Vagina (tissue), 2 donors: ENCODE data around the gene KRTAP5-3. TPM values are rescaled to one million over a fixed set of nuclear protein-coding genes. Genes with fewer than 3 reads are reported as not detected.
A peak's percentile ranks its signal among the peaks of the same experiment; 100 is the strongest.

Experiments used
- DNase-seq, 2 donors: peaks; one replicate each; pipeline ENCODE4 v3.0.0-alpha.2; 2017; ENCODE audit errors: extremely low spot score in 2 of 2
- H3K27ac ChIP-seq: fragments of 200-600 bp; sonication (generic); one replicate; pipeline ENCODE4 v1.5.1; 2019
- H3K27me3 ChIP-seq: fragments of 200-600 bp; sonication (generic); one replicate; pipeline ENCODE4 v1.5.1; 2019
- H3K36me3 ChIP-seq, 2 donors: fragments of 200-600 bp; sonication (generic); one replicate each; pipeline ENCODE4 v1.5.1; 2017 to 2019
- H3K4me1 ChIP-seq: fragments of 200-600 bp; sonication (generic); one replicate; pipeline ENCODE4 v1.5.1; 2019
- H3K4me3 ChIP-seq, 2 donors: fragments of 200-600 bp; sonication (generic); 1 replicate in 1 of 2; 2 replicates in 1 of 2; pipeline ENCODE4 v1.5.1; 2016 to 2019
- H3K9me3 ChIP-seq: fragments of 200-600 bp; sonication (generic); one replicate; pipeline ENCODE4 v1.5.1; 2019
- POLR2A ChIP-seq, 2 donors: fragments of 450-650 bp; IDR thresholded peaks; one replicate each; pipeline ENCODE4 v1.6.1; 2017; ENCODE audit warnings: antibody characterized with exemption in 2 of 2, mild to moderate bottlenecking in 2 of 2, moderate library complexity in 2 of 2
- POLR2AphosphoS5 ChIP-seq, 2 donors: sonication (generic); formaldehyde crosslinking; IDR thresholded peaks; one replicate each; pipeline ENCODE4 v1.9.0; 2017; ENCODE audit warnings: antibody characterized with exemption in 2 of 2, mild to moderate bottlenecking in 2 of 2, low read depth in 1 of 2; ENCODE audit not compliant: insufficient read depth in 1 of 2
- intact Hi-C: fragments of 100-400 bp; cut with DNase I; formaldehyde crosslinking; loops from one replicate; pipeline ENCODE4 v1.15.1; 2023
- total RNA-seq: library from RNA; depleted of rRNA; stranded (reverse); fragments of >200 nt; gene quantifications from one replicate; pipeline ENCODE4 v1.2.3, GENCODE V29; 2016
- TF ChIP-seq, protein P1 (sequence below), 3 experiments: fragments of 450-650 bp in 2 of 3; fragments of 200-600 bp in 1 of 3; sonication (generic) in 1 of 3; IDR thresholded peaks; one replicate each; pipeline ENCODE4 v1.5.1; 2017 to 2019; ENCODE audit warnings: antibody characterized with exemption in 3 of 3, mild to moderate bottlenecking in 2 of 3, moderate library complexity in 2 of 3

Gene KRTAP5-3
- total RNA-seq, 1 donor from 2014 or later, result not detected

DNA sequence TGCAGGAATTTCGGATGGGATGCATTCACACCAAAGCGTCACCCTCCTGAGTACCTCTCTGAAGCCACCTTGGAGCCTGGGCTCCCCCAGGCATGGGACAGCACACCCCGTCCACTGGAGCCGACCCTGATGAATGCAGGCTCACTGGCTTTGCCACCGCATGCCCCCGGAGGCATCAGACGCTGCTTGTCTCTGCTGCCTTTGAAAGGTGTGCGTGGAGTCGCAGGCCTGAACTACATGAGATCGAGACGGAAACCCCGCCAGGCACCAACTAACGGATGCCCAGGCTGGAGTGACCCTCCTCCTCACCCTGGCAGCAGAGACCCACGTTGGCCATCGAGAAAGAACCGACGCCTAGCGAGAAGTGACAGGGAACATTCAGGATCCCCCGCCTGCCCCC is 43.8 kb upstream of the KRTAP5-3 start:
- no peak overlapping the region for H3K4me3 ChIP-seq
- H3K27me3 ChIP-seq, result no peaks in the 10 kb centered on the region
- intact Hi-C loops, result loop anchor here (10.0 kb wide), 1 partner anchor 503 kb away; no protein-coding TSS in a partner anchor
- H3K36me3 ChIP-seq, result no peaks in the 10 kb centered on the region
- peaks cover 9% of the 10 kb centered on the region for H3K4me1 ChIP-seq
- no peak for DNase-seq
- no peaks in the 10 kb centered on the region for H3K9me3 ChIP-seq
- H3K27ac ChIP-seq, result no peak overlapping the region
- TF ChIP-seq POLR2AphosphoS5 (IDR thresholded peaks at IDR 0.05; ENCODE audit: insufficient read depth in 1 of 2, low read depth in 1 of 2) (no peak), POLR2A (IDR thresholded peaks at IDR 0.05) (no peak)
- TF ChIP-seq, protein P1, sequence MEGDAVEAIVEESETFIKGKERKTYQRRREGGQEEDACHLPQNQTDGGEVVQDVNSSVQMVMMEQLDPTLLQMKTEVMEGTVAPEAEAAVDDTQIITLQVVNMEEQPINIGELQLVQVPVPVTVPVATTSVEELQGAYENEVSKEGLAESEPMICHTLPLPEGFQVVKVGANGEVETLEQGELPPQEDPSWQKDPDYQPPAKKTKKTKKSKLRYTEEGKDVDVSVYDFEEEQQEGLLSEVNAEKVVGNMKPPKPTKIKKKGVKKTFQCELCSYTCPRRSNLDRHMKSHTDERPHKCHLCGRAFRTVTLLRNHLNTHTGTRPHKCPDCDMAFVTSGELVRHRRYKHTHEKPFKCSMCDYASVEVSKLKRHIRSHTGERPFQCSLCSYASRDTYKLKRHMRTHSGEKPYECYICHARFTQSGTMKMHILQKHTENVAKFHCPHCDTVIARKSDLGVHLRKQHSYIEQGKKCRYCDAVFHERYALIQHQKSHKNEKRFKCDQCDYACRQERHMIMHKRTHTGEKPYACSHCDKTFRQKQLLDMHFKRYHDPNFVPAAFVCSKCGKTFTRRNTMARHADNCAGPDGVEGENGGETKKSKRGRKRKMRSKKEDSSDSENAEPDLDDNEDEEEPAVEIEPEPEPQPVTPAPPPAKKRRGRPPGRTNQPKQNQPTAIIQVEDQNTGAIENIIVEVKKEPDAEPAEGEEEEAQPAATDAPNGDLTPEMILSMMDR (IDR thresholded peaks at IDR 0.05), result no peak

GRCh38 chr11:1651411-1651980 is 43.2 kb upstream of the KRTAP5-3 start:
- intact Hi-C loops, result loop anchor here (10.0 kb wide), 1 partner anchor 503 kb away; no protein-coding TSS in a partner anchor
- no peak for TF ChIP-seq POLR2AphosphoS5 (IDR thresholded peaks at IDR 0.05; ENCODE audit: insufficient read depth in 1 of 2, low read depth in 1 of 2)
- TF ChIP-seq POLR2A (IDR thresholded peaks at IDR 0.05), result no peak
- TF ChIP-seq, protein P1 (IDR thresholded peaks at IDR 0.05), result no peak
- Histone ChIP-seq H3K27ac (no peak overlapping the region), H3K36me3 (no peaks in the 10 kb centered on the region), H3K9me3 (no peaks in the 10 kb centered on the region), H3K4me1 (peaks cover 9% of the 10 kb centered on the region), H3K4me3 (no peak overlapping the region), H3K27me3 (no peaks in the 10 kb centered on the region)
- no peak for DNase-seq

- no peak for DNase-seq
- H3K36me3 ChIP-seq, result no peaks in the 10 kb centered on the region
- H3K27me3 ChIP-seq, result no peaks in the 10 kb centered on the region
- H3K4me3 ChIP-seq, result no peak overlapping the region
- no peaks in the 10 kb centered on the region for H3K9me3 ChIP-seq
- no peak overlapping the region for H3K27ac ChIP-seq
- TF ChIP-seq POLR2A (IDR thresholded peaks at IDR 0.05) (no peak), POLR2AphosphoS5 (IDR thresholded peaks at IDR 0.05; ENCODE audit: insufficient read depth in 1 of 2, low read depth in 1 of 2) (no peak)
- TF ChIP-seq, protein P1 (IDR thresholded peaks at IDR 0.05), result no peak
- intact Hi-C loops, result loop anchor here (10.0 kb wide), 1 partner anchor 504 kb away; no protein-coding TSS in a partner anchor
- H3K4me1 ChIP-seq, result peaks cover 9% of the 10 kb centered on the region
These were observed 42.6 kb upstream of the KRTAP5-3 start for GRCh38 chr11:1650918-1651262.

DNA sequence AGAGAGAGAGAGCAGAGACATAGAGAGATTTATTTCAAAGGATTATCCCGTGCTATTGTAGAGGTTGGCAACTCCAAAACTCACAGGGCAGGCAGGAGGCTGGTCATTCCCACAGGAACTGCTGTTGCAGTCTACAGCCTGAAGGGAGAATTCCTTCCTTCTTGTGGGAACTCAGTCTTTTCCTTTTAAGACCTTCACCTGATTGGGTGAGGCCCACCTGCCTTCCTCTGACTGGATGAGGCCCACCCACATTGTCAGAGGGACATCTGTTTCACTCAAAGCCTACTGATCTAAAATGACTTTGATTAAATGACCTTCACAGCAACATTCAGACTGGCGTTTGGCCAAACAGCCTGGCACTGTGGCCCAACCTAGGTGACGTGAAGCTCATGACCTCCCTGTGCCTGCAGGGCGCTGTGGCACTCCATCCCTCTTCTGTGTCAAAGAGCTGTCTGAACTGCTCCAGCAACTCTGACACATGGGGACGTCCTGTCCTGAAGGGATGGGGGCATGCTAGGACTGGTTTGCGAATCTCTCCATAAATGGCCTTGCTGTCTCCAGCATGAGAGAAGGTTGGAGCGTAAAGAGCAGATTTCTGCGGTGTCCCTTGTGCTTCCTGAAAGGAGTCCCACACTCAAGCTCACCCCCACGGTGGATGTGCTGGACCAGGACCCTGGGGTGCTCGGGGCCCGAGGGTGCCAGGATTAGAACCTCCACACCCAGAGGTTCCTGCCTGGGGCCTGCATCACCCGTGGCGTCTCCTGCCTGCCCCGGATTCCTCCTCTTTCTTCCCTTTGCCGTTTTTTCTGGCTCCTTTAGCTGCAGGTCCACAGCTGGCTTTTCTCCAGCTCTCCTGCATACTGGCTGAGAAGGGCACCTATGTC is 42.0 kb upstream of the KRTAP5-3 start:
- no peak for DNase-seq
- Histone ChIP-seq H3K27ac (no peak overlapping the region), H3K9me3 (no peaks in the 10 kb centered on the region), H3K36me3 (no peaks in the 10 kb centered on the region), H3K4me1 (peaks cover 9% of the 10 kb centered on the region), H3K4me3 (no peak overlapping the region), H3K27me3 (no peaks in the 10 kb centered on the region)
- intact Hi-C loops, result loop anchor here (10.0 kb wide), 1 partner anchor 505 kb away; no protein-coding TSS in a partner anchor
- TF ChIP-seq POLR2AphosphoS5 (IDR thresholded peaks at IDR 0.05; ENCODE audit: insufficient read depth in 1 of 2, low read depth in 1 of 2), result peak in 1 of 2 donors; percentile 51
- TF ChIP-seq POLR2A (IDR thresholded peaks at IDR 0.05), result no peak

GRCh38 chr11:1648653-1649420 is 40.6 kb upstream of the KRTAP5-3 start:
- Histone ChIP-seq H3K36me3 (no peaks in the 10 kb centered on the region), H3K4me3 (no peak overlapping the region), H3K4me1 (peaks cover 9% of the 10 kb centered on the region), H3K9me3 (no peaks in the 10 kb centered on the region), H3K27ac (no peak overlapping the region), H3K27me3 (no peaks in the 10 kb centered on the region)
- no peak for TF ChIP-seq POLR2AphosphoS5 (IDR thresholded peaks at IDR 0.05; ENCODE audit: insufficient read depth in 1 of 2, low read depth in 1 of 2)
- no peak for TF ChIP-seq POLR2A (IDR thresholded peaks at IDR 0.05)
- TF ChIP-seq, protein P1 (IDR thresholded peaks at IDR 0.05), result no peak
- intact Hi-C loops, result no loop called here
- DNase-seq, result no peak
